Gastrocnemius medialis (tissue), 4 donors: Measurements from ENCODE around the gene PTPRN2. TPM values are rescaled to one million over a fixed set of nuclear protein-coding genes. Genes with fewer than 3 reads are reported as not detected.

Source experiments
- ATAC-seq, 2 donors: fragments of 150-250 bp; one replicate each; pipeline ENCODE4 v1.9.1; 2016
- DNase-seq, 2 donors: peaks; one replicate each; pipeline ENCODE4 v3.0.0-alpha.2; 2019
- H3K27ac ChIP-seq, 4 donors: fragments of 200-600 bp; sonication (generic); 1 replicate in 1 of 4; 2 replicates in 3 of 4; pipeline ENCODE4 v1.5.1; 2016 to 2018; ENCODE audit warnings: mild to moderate bottlenecking in 2 of 4, moderate library complexity in 1 of 4
- H3K27me3 ChIP-seq, 3 donors: fragments of 200-600 bp; sonication (generic) in 2 of 3; 1 replicate in 1 of 3; 2 replicates in 2 of 3; pipeline versions ENCODE4 v1.5.1 to v1.6.0; 2016 to 2019; ENCODE audit warnings: mild to moderate bottlenecking in 1 of 3, moderate library complexity in 1 of 3
- H3K36me3 ChIP-seq, 2 donors: fragments of 200-600 bp; sonication (generic) in 1 of 2; one replicate each; pipeline ENCODE4 v1.5.1; 2017 to 2018
- H3K4me1 ChIP-seq, 2 donors: fragments of 200-600 bp; sonication (generic) in 1 of 2; one replicate each; pipeline ENCODE4 v1.5.1; 2016 to 2017; ENCODE audit warnings: mild to moderate bottlenecking in 2 of 2
- H3K4me3 ChIP-seq, 4 donors: fragments of 200-600 bp; sonication (generic) in 3 of 4; 1 replicate in 1 of 4; 2 replicates in 3 of 4; pipeline ENCODE4 v1.5.1; 2016 to 2019; ENCODE audit warnings: mild to moderate bottlenecking in 2 of 4
- H3K9me3 ChIP-seq, 3 donors: fragments of 200-600 bp; sonication (generic) in 2 of 3; 1 replicate in 1 of 3; 2 replicates in 2 of 3; pipeline ENCODE4 v1.5.1; 2016 to 2019
- CTCF ChIP-seq, 5 experiments: fragments of 450-650 bp in 3 of 5; fragments of 200-600 bp in 2 of 5; sonication (generic) in 2 of 5; IDR thresholded peaks in 4 of 5; conservative IDR thresholded peaks in 1 of 5; 1 replicate in 4 of 5; 2 replicates in 1 of 5; pipeline ENCODE4 v1.5.1; 2016 to 2019; ENCODE audit warnings: antibody characterized with exemption in 5 of 5, mild to moderate bottlenecking in 3 of 5, moderate library complexity in 3 of 5
- POLR2A ChIP-seq, 2 donors: fragments of 450-650 bp; IDR thresholded peaks; one replicate each; pipeline ENCODE4 v1.6.1; 2017; ENCODE audit warnings: antibody characterized with exemption in 2 of 2, mild to moderate bottlenecking in 2 of 2, moderate library complexity in 2 of 2
- in situ Hi-C, 4 donors: fragments of 200-750 bp; cut with MboI; loops; one replicate each; pipeline versions ENCODE4 v1.15.0 to v1.8.0; 2017; ENCODE audit warnings: low sequenced_read_pairs in 4 of 4
- intact Hi-C: fragments of 100-400 bp; cut with DNase I; formaldehyde crosslinking; loops from one replicate; pipeline ENCODE4 v1.15.1; 2023; ENCODE audit warnings: low total_unique reads
- total RNA-seq, 4 donors: library from RNA; depleted of rRNA; stranded (reverse); fragments of >200 nt; gene quantifications; one replicate each; pipeline versions ENCODE4 v1.1.0 to v1.2.3, GENCODE V29; 2016

Gene PTPRN2
- total RNA-seq, 4 donors from 2014 or later: 0.66 to 0.85 (median 0.81) TPM

GRCh38 chr7:157601530-157601929 is 986.1 kb downstream of the PTPRN2 start:
- no peak overlapping the region for H3K27ac ChIP-seq
- in situ Hi-C loops: no loop called here
- H3K9me3 ChIP-seq: no peaks in the 10 kb centered on the region
- TF ChIP-seq CTCF (IDR thresholded peaks at IDR 0.05 in 4 of 5, conservative IDR thresholded peaks at IDR 0.05 in 1 of 5) (no peak), POLR2A (IDR thresholded peaks at IDR 0.05) (no peak)
- H3K4me1 ChIP-seq: no peaks in the 10 kb centered on the region
- H3K27me3 ChIP-seq: no peaks in the 10 kb centered on the region
- no peak for DNase-seq
- ATAC-seq: no peak
- H3K36me3 ChIP-seq: no peaks in the 10 kb centered on the region
- H3K4me3 ChIP-seq: no peak overlapping the region
- intact Hi-C loops: no loop called here

- ATAC-seq (no peak), DNase-seq (no peak)
- intact Hi-C loops: no loop called here
- in situ Hi-C loops: no loop called here
- Histone ChIP-seq H3K36me3 (no peaks in the 10 kb centered on the region), H3K27me3 (no peaks in the 10 kb centered on the region), H3K4me3 (no peak overlapping the region), H3K9me3 (no peaks in the 10 kb centered on the region), H3K4me1 (no peaks in the 10 kb centered on the region), H3K27ac (no peak overlapping the region)
- TF ChIP-seq POLR2A (IDR thresholded peaks at IDR 0.05) (no peak), CTCF (IDR thresholded peaks at IDR 0.05 in 4 of 5, conservative IDR thresholded peaks at IDR 0.05 in 1 of 5) (no peak)
Measured at GRCh38 chr7:157599491-157599890, 988.1 kb downstream of the PTPRN2 start.

- intact Hi-C loops: no loop called here
- Histone ChIP-seq H3K9me3 (no peaks in the 10 kb centered on the region), H3K27ac (no peak overlapping the region), H3K36me3 (no peaks in the 10 kb centered on the region), H3K4me3 (no peak overlapping the region), H3K27me3 (no peaks in the 10 kb centered on the region), H3K4me1 (no peaks in the 10 kb centered on the region)
- TF ChIP-seq CTCF (IDR thresholded peaks at IDR 0.05 in 4 of 5, conservative IDR thresholded peaks at IDR 0.05 in 1 of 5) (no peak), POLR2A (IDR thresholded peaks at IDR 0.05) (no peak)
- DNase-seq: no peak
- in situ Hi-C loops: no loop called here
- no peak for ATAC-seq
Measured at GRCh38 chr7:157597562-157597961, 990.1 kb downstream of the PTPRN2 start.

GRCh38 chr7:157596881-157597280 is 990.7 kb downstream of the PTPRN2 start:
- DNase-seq (no peak), ATAC-seq (no peak)
- intact Hi-C loops (no loop called here), in situ Hi-C loops (no loop called here)
- H3K36me3 ChIP-seq: no peaks in the 10 kb centered on the region
- no peaks in the 10 kb centered on the region for H3K9me3 ChIP-seq
- no peak overlapping the region for H3K4me3 ChIP-seq
- H3K27me3 ChIP-seq: no peaks in the 10 kb centered on the region
- no peak overlapping the region for H3K27ac ChIP-seq
- no peak for TF ChIP-seq POLR2A (IDR thresholded peaks at IDR 0.05)
- TF ChIP-seq CTCF (IDR thresholded peaks at IDR 0.05 in 4 of 5, conservative IDR thresholded peaks at IDR 0.05 in 1 of 5): no peak
- H3K4me1 ChIP-seq: no peaks in the 10 kb centered on the region

GRCh38 chr7:157596471-157596870 is 991.2 kb downstream of the PTPRN2 start:
- Histone ChIP-seq H3K27me3 (no peaks in the 10 kb centered on the region), H3K4me3 (no peak overlapping the region), H3K27ac (no peak overlapping the region), H3K4me1 (no peaks in the 10 kb centered on the region), H3K36me3 (no peaks in the 10 kb centered on the region), H3K9me3 (no peaks in the 10 kb centered on the region)
- intact Hi-C loops: no loop called here
- TF ChIP-seq POLR2A (IDR thresholded peaks at IDR 0.05) (no peak), CTCF (IDR thresholded peaks at IDR 0.05 in 4 of 5, conservative IDR thresholded peaks at IDR 0.05 in 1 of 5) (no peak)
- ATAC-seq: no peak
- no peak for DNase-seq
- in situ Hi-C loops: no loop called here
